ENCODE data around the gene CCRL2.
A peak's percentile ranks its signal among the peaks of the same experiment; 100 is the strongest.

CCRL2 gene

DNA sequence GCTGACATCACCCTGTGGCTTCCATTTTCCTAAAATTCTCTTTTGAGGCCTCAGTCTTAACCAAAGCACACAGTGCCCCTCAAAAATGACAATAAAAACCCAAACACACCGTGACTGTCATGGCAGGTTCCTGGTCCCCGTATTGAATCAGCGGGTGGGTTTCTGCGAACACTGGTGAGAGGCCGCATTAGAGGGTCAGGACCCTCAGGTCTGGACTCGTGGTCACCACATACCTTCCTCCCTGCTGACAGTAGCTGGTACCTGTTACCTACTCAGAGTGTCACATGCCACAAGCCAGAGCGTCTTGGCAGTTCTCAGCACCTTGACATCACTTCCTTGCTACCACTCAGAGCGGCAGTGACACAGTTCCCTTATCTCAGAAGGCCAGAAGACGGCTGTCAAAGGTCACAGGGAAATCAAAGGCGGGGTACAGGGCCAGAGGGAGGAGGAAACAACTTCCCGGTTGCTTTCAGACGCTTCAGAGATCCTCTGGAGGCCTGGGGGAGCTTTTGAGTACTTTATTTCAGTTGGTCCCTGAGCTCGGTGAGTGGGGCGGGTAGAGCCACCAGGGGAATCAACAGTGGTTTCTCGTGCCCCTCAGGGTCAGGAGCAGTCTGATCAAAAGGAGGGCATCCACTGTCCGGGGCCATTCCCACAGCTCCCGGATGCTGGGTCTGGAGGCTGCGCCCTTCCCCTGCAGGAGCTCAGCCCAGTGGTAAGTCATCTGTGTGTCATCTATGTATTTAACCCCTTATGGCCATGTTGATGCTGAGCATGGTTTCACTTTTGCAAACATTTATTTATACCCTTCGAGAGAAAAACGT lies at the start of gene CCRL2, which contains the start of gene CCR5AS:
Gene CCRL2 (plus strand): TSS at position 472 of the 824 bp plus-strand sequence. CDS start 821 bp downstream, outside the sequence.
Gene CCR5AS (minus strand): TSS at position 279 of the 824 bp plus-strand sequence.
- no peak for DNase-seq

DNA sequence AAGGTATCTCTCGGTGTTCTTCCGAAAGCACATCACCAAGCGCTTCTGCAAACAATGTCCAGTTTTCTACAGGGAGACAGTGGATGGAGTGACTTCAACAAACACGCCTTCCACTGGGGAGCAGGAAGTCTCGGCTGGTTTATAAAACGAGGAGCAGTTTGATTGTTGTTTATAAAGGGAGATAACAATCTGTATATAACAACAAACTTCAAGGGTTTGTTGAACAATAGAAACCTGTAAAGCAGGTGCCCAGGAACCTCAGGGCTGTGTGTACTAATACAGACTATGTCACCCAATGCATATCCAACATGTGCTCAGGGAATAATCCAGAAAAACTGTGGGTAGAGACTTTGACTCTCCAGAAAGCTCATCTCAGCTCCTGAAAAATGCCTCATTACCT lies 48.6 kb upstream of the CCRL2 start:
- DNase-seq, result no peak

DNA sequence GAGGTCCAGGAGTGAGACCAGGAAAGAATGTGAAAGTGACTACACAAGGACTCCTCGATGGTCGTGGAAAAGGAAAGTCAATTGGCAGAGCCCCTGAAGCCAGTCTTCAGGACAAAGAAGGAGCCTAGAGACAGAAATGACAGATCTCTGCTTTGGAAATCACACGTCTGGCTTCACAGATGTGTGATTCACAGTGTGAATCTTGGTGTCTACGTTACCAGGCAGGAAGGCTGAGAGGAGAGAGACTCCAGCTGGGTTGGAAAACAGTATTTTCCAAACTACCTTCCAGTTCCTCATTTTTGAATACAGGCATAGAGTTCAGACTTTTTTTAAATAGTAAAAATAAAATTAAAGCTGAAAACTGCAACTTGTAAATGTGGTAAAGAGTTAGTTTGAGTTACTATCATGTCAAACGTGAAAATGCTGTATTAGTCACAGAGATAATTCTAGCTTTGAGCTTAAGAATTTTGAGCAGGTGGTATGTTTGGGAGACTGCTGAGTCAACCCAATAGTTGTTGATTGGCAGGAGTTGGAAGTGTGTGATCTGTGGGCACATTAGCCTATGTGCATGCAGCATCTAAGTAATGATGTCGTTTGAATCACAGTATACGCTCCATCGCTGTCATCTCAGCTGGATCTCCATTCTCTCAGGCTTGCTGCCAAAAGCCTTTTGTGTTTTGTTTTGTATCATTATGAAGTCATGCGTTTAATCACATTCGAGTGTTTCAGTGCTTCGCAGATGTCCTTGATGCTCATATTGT lies 47.1 kb upstream of the CCRL2 start:
- DNase-seq, result peak; percentile 92

DNA sequence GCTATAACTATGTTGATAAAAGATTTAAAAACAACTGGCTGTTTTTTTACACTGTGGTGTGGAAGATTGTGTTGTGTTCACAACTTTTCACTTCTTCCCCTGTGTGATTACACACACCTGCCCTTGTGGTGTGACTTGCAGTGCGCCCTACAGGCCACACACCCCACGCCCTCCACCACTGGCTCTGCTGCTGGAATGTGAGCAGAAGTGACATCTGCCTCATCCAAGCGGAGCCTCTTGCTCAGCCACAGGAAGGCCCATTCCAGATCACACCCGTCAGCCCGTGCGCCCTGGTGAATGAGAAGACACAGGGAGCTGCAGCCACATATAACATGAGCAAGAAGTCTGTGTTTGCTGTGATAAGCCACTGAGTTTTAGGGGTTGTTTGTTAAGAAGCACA lies 46.2 kb upstream of the CCRL2 start:
- no peak for DNase-seq

- DNase-seq, result no peak
Measured at GRCh38 chr3:46361408-46362283, 45.4 kb upstream of the CCRL2 start.

DNA sequence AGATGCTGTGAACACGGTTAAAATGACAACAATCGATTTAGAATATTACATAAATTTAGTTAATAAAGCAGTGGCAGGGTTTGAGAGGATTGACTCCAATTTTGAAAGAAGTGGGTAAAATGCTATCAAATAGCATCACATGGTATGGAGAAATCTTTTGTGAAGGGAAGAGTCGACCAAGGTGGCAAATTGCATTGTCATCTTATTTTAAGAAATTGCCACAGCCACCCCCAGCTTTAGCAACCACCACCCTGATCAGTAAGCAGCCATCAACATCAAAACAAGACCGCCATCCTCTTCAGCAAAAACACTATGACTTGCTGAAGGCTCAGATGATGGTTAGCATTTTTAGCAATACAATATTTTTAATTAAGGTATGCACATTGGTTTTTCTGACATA lies 42.0 kb upstream of the CCRL2 start:
- no peak for DNase-seq

DNA sequence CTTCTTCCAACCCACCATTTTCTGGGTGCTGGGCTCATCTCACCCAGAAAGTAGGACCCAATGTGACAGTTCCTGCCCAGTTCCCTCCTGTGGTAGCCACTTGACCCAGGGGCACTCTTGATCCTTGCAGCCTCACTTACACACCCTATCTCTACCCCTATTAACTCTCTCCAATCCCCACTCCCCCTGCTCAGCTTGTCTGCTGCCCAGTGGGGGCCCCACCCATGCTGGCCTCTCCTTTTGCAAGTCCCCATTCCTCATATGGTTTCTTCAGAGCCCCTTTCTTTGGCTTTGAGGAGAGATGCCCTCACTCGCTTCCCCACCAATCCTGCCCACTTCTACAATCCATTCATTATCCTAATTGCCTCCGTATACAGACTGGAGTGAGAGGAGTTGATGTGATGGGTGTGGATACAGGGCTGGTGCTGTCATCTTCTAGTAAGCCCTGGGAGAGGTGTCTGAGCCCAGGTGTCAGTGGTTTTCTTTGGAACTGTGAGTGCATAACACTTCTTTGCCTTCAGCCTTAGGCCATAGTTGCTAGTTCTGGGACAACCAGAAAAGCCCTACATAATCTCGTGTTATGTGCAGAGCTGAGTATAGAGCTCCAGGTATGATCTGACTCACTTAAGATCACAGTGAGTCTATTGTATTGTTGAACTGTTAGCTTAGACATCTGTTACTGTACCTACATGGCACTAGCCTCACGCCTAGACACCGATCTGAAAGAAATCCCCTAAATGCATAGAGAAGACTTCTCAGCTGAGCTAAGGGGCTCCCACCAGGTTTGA lies 41.1 kb upstream of the CCRL2 start:
- no peak for DNase-seq

DNA sequence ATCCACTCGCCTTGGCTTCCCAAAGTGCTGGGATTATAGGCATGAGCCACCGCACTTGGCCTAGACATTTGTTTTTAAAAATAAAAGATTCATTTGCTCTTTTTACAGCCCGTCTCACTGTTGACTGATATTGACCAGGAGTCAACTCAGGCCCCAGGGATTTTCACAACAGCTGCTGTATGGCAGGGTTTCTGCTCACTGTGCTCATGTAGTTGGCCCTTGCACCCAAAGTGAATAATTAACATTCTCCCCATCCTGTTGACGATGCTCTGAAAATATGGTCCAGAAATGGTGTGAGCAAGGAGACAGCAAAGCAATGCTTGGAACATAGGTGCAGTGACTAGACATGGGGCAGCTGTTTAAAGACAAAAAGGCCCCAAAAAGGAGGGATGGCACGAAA lies 39.2 kb upstream of the CCRL2 start:
- DNase-seq, result no peak

- no peak for DNase-seq
Measured at GRCh38 chr3:46368569-46368968, 38.5 kb upstream of the CCRL2 start.

DNA sequence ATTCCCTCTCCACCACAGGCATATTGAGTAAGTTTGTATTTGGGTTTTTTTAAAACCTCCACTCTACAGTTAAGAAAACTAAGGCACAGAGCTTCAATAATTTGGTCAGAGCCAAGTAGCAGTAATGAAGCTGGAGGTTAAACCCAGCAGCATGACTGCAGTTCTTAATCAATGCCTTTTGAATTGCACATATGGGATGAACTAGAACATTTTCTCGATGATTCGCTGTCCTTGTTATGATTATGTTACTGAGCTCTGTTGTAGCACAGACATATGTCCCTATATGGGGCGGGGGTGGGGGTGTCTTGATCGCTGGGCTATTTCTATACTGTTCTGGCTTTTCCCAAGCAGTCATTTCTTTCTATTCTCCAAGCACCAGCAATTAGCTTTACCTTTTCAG lies 37.9 kb upstream of the CCRL2 start:
- no peak for DNase-seq

DNA sequence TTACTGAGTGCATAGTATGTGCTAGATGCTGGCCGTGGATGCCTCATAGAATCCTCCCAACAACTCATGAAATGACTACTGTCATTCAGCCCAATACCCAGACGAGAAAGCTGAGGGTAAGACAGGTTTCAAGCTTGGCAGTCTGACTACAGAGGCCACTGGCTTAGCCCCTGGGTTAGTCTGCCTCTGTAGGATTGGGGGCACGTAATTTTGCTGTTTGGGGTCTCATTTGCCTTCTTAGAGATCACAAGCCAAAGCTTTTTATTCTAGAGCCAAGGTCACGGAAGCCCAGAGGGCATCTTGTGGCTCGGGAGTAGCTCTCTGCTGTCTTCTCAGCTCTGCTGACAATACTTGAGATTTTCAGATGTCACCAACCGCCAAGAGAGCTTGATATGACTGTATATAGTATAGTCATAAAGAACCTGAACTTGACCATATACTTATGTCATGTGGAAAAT lies 37.4 kb upstream of the CCRL2 start:
- no peak for DNase-seq

DNA sequence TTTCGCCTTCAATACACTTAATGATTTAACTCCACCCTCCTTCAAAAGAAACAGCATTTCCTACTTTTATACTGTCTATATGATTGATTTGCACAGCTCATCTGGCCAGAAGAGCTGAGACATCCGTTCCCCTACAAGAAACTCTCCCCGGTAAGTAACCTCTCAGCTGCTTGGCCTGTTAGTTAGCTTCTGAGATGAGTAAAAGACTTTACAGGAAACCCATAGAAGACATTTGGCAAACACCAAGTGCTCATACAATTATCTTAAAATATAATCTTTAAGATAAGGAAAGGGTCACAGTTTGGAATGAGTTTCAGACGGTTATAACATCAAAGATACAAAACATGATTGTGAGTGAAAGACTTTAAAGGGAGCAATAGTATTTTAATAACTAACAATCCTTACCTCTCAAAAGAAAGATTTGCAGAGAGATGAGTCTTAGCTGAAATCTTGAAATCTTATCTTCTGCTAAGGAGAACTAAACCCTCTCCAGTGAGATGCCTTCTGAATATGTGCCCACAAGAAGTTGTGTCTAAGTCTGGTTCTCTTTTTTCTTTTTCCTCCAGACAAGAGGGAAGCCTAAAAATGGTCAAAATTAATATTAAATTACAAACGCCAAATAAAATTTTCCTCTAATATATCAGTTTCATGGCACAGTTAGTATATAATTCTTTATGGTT lies 36.1 kb upstream of the CCRL2 start, which contains the start of gene CCR5:
Gene CCR5 (plus strand): TSS at position 108 of the 680 bp plus-strand sequence. CDS start 1,957 bp downstream, outside the sequence.
- DNase-seq, result no peak

DNA sequence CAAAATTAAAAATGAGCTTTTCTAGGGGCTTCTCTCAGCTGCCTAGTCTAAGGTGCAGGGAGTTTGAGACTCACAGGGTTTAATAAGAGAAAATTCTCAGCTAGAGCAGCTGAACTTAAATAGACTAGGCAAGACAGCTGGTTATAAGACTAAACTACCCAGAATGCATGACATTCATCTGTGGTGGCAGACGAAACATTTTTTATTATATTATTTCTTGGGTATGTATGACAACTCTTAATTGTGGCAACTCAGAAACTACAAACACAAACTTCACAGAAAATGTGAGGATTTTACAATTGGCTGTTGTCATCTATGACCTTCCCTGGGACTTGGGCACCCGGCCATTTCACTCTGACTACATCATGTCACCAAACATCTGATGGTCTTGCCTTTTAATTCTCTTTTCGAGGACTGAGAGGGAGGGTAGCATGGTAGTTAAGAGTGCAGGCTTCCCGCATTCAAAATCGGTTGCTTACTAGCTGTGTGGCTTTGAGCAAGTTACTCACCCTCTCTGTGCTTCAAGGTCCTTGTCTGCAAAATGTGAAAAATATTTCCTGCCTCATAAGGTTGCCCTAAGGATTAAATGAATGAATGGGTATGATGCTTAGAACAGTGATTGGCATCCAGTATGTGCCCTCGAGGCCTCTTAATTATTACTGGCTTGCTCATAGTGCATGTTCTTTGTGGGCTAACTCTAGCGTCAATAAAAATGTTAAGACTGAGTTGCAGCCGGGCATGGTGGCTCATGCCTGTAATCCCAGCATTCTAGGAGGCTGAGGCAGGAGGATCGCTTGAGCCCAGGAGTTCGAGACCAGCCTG lies 35.3 kb upstream of the CCRL2 start:
- no peak for DNase-seq

DNA sequence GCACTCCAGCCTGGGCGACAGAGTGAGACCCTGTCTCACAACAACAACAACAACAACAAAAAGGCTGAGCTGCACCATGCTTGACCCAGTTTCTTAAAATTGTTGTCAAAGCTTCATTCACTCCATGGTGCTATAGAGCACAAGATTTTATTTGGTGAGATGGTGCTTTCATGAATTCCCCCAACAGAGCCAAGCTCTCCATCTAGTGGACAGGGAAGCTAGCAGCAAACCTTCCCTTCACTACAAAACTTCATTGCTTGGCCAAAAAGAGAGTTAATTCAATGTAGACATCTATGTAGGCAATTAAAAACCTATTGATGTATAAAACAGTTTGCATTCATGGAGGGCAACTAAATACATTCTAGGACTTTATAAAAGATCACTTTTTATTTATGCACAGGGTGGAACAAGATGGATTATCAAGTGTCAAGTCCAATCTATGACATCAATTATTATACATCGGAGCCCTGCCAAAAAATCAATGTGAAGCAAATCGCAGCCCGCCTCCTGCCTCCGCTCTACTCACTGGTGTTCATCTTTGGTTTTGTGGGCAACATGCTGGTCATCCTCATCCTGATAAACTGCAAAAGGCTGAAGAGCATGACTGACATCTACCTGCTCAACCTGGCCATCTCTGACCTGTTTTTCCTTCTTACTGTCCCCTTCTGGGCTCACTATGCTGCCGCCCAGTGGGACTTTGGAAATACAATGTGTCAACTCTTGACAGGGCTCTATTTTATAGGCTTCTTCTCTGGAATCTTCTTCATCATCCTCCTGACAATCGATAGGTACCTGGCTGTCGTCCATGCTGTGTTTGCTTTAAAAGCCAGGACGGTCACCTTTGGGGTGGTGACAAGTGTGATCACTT lies 34.3 kb upstream of the CCRL2 start:
- DNase-seq, result no peak

GRCh38 chr3:46374755-46375154 lies 32.3 kb upstream of the CCRL2 start:
- no peak for DNase-seq

DNA sequence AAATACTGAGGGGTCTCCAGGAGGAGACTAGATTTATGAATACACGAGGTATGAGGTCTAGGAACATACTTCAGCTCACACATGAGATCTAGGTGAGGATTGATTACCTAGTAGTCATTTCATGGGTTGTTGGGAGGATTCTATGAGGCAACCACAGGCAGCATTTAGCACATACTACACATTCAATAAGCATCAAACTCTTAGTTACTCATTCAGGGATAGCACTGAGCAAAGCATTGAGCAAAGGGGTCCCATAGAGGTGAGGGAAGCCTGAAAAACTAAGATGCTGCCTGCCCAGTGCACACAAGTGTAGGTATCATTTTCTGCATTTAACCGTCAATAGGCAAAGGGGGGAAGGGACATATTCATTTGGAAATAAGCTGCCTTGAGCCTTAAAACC lies 31.8 kb upstream of the CCRL2 start:
- DNase-seq, result no peak

DNA sequence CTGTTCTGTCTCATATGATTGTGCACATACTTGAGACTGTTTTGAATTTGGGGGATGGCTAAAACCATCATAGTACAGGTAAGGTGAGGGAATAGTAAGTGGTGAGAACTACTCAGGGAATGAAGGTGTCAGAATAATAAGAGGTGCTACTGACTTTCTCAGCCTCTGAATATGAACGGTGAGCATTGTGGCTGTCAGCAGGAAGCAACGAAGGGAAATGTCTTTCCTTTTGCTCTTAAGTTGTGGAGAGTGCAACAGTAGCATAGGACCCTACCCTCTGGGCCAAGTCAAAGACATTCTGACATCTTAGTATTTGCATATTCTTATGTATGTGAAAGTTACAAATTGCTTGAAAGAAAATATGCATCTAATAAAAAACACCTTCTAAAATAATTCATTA lies 31.2 kb upstream of the CCRL2 start:
- DNase-seq, result no peak

- DNase-seq, result no peak
Measured at GRCh38 chr3:46378426-46378942, 28.6 kb upstream of the CCRL2 start.
